GM10266 (cell line): Measurements from ENCODE around the gene KRT32.

ENCODE experiments used
- DNase-seq: peaks from one replicate; pipeline ENCODE4 v3.0.0; 2012; ENCODE audit errors: extremely low spot score
- CTCF ChIP-seq: IDR thresholded peaks from 2 replicates; pipeline ENCODE4 v1.5.1; 2012; ENCODE audit warnings: mild to moderate bottlenecking, low read depth; ENCODE audit not compliant: control insufficient read depth, insufficient read depth; ENCODE audit errors: missing control alignments

Gene KRT32

DNA sequence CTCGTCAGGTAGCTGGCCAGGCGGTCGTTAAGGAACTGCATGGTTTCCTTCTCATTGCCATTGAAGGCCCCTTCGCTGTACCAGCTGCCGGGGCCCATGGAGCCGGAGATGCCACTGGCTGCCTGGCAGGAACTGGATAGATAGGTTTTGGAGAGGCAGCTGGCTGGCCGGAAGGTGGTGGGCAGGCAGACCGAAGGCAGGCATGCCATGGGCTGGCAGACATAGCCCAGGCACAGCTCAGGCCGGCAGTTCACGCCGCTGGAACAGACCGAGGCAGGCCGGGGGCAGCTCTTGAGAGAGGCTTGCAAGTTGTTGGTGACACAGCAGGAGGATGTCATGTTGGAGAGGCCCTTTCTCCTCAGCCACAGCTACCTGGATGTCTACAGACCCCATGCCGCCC lies at the start of gene KRT32:
KRT32 (minus strand) TSS at position 399 of the 400 bp plus-strand sequence; CDS start at position 338, 61 bp downstream.
- no peak for DNase-seq
- no peak for TF ChIP-seq CTCF

DNA sequence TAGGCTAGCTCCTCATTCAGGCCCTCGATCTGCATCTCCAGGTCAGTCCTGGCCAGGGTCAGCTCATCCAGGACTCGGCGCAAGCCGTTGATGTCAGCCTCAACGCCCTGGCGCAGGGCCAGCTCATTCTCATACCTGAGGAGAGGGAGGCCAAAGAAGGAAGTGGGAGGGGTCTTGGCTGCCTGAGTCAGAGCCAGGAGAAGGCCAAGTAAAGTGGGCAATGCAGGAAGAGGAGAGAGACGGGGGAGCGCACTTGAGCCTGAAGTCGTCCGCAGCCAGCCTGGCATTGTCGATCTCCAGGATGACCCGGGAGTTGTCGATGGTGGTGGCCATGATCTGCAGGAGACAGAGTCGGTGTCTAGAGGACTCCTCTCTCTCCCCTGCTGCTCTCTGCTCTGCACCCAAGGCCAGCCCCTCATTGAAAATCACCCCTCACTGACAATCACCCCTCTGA lies 49.7 kb upstream of the KRT32 start:
- TF ChIP-seq CTCF: no peak
- no peak for DNase-seq

DNA sequence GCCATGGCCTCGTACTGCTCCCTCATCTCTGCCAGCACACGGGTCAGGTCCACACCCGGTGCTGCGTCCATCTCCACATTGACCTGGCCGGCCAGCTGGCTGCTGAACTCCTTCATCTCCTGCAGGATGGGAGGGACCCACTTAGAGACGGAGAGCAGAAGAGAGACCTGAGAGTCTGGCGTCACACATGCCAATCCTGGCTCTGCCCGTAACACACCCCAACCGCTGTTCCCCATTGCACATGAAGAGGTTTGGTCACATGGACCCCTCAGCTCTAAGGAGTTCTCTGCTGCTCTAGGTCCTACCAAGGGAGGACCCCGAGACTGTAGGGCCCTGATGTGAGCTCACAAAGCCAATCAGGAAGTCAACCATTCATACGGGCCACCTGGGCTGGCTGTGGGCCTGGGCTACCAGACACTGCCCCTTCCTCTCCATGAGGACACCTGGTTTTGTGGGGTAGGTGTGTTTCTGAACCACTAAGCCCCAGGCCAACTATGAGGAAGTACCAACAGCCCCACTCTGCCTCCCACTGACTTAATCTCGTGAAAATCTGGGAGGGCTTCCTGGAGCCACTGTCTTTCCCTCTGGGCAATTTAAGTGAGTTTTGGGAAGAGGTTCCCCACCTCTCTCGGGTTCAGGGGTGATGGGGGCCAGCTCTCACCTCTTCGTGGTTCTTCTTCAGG lies 49.1 kb upstream of the KRT32 start:
- TF ChIP-seq CTCF: no peak
- DNase-seq: no peak

DNA sequence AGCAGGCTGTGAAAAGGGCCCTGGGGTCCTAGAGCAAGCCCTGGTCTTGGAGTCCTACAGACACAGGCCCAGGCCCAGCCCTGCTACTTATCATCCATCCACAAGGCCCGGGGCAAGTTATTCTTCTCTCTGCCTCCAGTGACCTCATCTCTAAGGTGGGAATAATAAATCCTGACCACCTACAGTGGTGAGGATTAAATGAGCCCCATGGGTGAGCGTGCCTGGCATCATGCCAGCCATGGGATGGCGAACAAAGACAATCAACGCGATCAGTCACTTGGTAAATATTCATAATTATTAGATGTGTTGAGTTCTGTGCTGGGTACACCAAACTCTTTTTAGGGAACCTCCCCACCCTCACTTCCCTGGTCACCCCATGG lies 46.0 kb upstream of the KRT32 start:
- no peak for DNase-seq
- no peak for TF ChIP-seq CTCF

GRCh38 chr17:41512546-41513167 lies 45.5 kb upstream of the KRT32 start:
- DNase-seq: no peak

GRCh38 chr17:41511716-41512115 lies 44.5 kb upstream of the KRT32 start:
- no peak for DNase-seq
- TF ChIP-seq CTCF: no peak

More at GRCh38 chr17:41512546-41513167, 45.5 kb upstream of the KRT32 start:
- no peak for TF ChIP-seq CTCF

- DNase-seq: no peak
- no peak for TF ChIP-seq CTCF
Measured at GRCh38 chr17:41511116-41511515, 43.9 kb upstream of the KRT32 start.
